ENCODE results near the gene RHBDF1.

RHBDF1 gene, protein sequence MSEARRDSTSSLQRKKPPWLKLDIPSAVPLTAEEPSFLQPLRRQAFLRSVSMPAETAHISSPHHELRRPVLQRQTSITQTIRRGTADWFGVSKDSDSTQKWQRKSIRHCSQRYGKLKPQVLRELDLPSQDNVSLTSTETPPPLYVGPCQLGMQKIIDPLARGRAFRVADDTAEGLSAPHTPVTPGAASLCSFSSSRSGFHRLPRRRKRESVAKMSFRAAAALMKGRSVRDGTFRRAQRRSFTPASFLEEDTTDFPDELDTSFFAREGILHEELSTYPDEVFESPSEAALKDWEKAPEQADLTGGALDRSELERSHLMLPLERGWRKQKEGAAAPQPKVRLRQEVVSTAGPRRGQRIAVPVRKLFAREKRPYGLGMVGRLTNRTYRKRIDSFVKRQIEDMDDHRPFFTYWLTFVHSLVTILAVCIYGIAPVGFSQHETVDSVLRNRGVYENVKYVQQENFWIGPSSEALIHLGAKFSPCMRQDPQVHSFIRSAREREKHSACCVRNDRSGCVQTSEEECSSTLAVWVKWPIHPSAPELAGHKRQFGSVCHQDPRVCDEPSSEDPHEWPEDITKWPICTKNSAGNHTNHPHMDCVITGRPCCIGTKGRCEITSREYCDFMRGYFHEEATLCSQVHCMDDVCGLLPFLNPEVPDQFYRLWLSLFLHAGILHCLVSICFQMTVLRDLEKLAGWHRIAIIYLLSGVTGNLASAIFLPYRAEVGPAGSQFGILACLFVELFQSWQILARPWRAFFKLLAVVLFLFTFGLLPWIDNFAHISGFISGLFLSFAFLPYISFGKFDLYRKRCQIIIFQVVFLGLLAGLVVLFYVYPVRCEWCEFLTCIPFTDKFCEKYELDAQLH

DNA sequence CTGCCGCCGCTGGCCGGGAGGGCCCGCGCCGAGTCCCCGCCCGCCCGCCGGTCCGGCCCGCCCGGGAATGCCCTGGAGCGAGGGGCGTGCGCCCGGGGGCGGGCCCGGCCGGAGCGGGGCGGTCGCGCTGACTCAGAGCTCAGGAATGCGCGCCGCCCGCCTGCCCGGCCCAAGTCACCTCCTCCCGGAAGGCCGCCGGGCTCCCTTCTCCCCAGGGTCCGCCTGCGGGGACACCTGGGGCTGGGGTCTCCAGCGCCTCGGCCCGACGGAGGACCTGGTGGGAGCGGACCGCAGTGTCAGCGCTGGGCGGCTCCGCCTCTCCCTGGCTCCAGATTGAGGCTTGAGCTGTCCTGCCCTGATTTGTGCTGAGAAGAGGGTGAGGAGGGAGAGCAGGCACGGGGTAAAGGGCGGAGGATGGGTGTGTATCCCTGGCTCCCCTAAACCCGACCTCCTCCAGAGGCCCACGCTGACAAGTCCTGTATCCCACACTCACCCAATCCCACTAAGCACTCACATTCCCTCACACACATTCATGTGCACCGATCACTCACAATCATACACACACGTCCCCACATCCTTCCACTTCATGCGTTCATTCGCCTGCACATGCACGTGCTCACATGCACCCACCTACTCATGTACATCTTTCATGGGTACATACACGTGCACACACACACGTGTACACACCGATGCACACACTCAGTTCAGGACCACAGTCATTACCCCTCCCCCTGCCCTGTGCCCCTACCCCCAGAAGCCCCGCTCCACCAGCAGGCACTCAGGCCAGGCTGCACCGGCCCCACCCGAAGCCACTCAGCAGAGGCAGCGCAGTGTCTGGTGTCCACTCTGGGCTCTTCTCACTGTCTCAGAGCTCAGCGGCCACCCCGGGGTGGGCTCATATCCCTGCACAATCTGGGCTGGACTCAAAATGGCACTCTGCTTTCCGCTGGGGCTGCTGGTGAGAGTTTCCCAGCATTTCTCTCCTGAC is at the start of gene RHBDF1:
Gene RHBDF1, minus strand, starts transcription at position 71 of the 988 bp plus-strand sequence. CDS start 7,616 bp downstream, outside the sequence.
- DNase-seq: no peak

DNA sequence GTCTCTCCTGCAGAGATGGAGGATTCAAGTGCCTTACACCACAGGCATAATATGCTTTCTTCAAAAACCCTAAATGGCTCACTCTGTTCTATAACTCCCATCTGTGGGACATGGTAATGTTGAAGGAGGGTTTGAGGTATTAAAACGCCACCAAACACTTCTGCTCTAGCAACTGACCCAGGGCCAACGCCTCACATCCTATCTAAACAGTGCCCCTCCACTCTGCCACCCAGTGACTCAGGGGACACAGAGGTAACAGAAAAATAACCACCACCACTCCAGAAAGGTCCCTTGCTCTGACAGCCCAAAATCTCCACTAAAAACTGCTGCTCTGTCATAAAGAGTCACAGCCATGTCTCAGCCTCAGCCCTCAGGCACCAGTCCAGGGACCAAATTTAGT is 48.3 kb upstream of the RHBDF1 start:
- DNase-seq: no peak

DNA sequence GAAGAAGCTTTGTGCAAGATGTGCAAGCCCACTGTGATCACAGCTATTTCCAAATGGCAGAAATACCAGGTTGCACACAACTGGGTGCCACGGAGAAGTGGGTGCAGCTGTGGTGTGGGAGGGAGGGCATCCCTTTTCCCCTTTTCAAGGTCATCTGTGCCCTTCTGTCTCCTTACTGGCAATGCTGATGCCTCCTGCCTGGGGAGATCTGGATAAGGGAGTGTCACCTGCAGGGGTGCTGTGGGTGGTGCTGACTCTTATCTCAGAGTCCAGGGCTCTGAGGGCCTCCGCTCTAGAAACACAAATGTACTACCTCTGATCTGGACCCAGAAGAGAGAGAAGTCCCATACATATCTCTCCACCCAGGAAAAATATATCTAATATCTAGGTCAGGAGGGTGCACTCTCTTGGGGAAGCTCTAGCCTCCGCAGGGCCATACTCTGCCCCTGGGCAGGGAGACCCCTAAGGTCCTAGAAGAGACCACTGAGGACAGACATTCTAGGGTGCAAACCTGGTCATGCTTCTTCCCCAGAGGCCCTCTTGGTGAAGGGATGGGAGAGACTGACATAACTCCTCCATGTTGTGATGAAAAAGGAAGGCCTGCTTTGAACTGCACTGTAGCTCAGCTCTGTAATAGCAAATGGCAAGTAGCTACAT is 47.5 kb upstream of the RHBDF1 start:
- DNase-seq: no peak

DNA sequence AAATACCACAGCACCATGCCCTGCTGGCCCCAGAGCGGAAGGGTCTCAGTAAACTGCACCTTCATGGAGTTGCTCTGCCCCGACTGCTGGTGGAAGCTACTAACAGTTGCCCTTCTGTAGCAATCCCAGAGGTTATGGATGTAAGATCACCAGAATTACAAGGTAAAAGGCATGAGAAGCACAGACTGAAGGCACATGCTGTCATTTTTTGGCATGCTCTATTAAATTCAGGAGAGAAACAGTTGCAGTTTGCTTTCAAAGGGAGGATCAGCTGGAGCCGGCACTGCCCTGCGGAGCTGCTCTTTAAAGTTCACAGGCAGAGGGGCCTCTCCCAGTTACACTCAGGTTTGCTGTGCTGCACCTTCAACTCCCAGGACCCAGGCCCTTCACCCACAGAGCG is 46.9 kb upstream of the RHBDF1 start:
- DNase-seq: no peak

DNA sequence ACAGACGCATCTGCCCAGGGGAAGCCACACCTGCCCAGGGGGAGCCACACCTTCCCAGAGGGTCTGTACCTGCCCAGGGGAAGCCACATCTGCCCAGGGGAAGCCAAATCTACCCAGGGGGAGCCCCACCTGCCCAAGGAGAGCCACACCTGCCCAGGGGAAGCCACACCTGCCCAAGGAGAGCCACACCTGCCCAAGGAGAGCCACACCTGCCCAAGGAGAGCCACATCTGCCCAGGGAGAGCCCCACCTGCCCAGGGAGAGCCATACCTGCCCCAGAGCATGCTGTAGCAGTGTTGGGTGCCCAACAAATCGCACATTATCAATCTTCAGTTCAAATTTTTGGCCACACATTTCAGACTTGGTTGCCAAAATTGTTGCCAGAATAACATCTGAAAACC is 46.4 kb upstream of the RHBDF1 start:
- no peak for DNase-seq

DNA sequence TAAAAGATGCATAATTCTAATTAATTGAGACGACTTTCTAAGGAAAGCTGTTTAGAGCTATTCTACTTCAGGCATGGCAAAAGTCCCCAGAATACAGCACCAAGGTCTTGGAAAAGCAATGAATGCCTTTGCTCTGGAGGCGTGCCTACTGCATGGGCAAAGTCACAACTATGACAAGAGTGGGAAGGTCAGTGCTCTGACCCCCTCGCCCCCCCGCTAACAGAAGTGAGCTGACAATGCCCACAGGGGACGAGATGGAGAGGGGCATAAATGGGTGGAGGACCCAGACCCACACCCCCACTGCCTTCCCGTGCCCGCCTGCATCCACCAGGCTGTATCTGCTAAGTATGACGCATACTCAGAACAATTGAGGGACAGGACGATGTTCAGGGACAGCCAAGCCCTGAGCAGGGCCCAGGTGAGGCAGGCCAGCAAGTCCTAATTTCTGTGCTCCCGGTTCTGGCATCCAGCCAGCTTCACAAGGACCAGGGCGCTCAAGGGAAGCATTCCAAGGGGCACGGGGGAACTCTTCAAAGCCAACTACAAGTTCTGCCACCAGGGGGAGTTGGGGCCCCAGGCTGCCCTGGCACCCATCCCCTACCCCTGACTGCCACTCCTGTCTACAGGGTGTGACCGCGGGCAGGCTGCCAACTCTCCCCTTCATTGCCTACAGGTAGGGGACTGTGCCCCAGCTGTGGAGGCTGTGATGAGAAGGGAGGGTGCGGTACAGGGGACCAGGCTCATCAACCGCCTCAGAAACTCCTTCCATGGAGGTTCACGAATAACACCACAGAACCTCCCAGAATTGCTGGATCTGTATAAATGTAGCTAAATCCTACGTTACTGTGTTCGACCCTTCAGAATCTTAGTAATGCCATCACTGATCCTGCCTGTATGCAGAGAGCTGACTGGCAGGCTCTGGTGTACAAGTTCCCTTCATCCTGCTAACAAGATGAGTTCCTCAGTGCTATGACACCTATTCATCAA is 45.2 kb upstream of the RHBDF1 start:
- DNase-seq: peak; percentile 82

DNA sequence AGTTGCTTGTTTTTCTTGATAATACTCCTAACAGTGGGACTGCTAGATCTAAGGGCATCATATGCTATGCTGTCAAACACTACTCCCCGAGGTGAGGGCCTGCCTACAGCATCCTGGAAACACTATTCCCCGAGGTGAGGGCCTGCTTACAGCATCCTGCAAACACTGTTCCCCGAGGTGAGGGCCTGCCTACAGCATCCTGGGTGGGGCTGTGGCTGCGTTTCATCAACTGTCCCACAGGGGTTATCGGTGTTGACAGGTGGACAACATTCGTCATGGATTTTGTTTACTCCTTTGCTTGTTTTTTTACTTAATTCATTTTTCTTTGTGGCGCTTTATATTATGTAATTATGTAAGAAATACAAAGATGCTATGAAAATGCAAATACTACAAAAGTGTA is 43.6 kb upstream of the RHBDF1 start:
- no peak for DNase-seq

DNA sequence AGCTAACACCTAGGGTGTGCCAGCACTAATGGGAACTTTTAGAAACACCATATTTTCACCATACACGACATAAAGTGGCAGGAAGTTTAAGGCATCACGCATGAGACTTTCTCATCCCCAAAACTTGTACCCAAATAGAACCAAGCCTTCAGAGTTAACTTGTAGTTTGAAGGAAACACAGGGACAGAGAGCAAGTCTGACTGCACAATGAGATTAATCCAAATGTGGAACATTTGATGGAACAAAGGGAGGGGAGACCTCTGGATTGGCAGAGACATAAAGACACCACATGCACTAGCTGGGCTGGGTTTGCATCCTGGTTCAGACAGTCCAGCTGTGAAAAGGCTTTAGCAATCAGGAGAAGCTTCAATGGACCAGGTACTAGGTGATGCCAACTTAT is 41.9 kb upstream of the RHBDF1 start:
- DNase-seq: no peak

DNA sequence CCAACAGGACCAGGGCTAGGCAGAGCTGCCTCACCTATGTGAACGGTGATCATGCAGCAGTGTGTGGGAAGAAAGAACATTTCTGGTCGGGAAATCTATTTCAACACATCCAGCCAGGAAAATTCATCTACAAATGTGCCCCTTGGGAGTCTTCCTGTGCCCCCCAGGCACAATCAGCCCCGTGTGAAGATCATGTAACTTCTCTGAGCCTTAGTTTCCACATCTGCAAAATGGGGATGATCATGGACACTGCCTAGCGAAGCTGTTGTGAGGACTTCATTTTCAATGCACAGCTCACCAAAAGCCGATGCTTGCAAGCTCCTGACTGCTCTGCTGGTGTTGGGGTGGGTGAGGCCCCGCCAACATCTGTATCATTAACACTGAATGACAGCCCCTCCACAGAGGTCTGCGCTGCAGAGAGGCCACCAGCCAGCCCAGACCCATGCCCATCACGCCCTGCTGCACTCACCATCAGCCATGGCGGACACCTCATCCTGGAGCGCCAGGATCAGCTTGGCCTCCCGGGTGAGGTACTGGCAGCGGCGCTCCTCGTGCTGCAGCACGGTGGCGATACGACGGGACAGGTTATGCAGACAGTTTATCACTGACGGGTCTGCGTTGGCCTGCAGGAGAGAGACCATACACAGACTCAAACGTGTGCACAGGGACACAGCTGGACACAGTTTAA is 39.9 kb upstream of the RHBDF1 start:
- DNase-seq: no peak

DNA sequence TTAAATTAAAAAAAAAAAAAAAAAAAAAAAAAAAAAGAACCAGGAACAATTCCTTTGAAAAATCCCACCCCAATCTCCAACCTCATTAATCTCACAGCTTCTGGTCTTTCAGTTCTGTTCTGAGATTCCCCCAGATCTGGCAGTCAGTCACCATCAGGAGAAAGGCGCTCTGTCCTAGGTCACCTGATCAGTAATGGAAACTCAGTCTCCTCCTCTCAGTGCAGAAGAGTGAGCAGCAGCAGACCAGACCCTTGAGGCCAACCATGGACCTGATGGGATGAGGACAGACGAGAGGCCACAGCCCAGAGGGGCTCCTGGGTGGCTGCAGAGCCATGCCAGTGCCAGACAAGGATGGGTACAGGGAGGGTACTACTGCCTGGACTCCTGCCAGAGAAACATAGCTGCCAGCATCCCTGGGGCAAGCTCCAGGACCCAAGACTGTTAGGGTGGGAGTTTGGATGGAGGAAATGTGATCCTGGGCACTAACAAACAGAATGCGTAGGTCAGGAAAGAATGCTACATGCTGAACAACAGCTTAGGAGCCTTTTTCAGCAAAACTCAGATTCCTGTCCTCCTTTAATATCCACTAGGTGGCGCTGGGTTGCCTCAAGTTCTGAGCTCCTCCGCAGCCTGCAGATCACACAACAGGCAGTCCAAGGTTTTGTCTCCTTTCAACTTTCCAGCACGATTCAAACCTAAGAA is 34.3 kb upstream of the RHBDF1 start:
- DNase-seq: peak; percentile 24

DNA sequence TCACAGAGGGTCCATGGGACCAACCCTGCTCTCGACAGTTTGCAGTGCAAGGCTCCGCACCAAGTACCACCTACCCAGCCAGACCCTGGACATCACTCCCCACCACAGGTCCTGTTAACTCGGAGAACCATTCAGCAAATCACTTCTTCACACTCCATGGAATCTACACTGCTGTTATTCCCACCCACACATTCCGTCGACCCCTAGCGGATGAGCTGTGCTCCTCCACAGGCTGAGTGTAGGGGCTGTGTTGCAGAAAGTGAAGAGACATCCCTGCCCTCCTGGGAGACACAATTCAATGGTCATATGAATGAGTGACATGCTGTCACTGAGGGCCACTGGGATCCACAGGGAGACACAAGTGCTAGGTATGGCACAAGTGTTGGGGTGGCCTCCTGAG is 33.1 kb upstream of the RHBDF1 start:
- no peak for DNase-seq

DNA sequence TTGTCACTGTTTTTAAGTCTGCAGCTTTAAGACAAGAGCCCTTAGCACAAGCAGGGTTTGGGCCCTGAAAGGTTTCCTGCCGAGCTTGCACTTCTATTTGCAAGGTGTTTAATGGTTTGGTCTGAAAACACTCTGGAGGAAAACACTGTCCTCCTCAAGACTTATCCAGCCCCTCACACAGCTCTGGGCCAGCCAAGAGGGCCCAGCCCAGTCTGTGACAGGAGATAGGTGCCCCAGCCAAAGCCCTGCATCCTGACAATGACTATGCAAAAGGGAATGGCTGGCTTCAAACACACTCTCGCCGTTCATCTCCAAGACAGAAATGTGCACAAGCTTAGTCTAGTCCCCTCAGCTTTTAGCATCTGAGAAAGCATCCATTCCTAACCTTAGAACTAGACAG is 32.5 kb upstream of the RHBDF1 start:
- DNase-seq: no peak

DNA sequence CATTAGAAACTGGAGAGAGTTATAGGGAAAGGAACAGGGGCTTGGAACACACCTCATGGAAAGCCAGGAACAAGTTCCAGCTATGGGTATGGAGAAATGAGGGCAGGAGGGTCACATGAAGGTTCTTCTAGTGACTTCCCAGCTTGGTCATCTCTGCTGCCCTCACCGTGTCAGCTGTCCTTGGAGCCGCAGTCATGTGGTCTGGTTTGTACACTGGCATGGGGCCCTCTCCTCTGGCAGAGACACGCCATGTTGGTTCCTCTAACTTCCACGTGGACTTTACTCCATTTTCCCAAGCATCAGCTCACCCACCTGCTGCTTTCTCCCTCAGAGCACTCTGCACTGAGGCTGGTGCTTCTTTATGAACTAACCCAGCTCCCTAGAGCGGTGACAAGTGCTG is 31.9 kb upstream of the RHBDF1 start:
- DNase-seq: no peak

DNA sequence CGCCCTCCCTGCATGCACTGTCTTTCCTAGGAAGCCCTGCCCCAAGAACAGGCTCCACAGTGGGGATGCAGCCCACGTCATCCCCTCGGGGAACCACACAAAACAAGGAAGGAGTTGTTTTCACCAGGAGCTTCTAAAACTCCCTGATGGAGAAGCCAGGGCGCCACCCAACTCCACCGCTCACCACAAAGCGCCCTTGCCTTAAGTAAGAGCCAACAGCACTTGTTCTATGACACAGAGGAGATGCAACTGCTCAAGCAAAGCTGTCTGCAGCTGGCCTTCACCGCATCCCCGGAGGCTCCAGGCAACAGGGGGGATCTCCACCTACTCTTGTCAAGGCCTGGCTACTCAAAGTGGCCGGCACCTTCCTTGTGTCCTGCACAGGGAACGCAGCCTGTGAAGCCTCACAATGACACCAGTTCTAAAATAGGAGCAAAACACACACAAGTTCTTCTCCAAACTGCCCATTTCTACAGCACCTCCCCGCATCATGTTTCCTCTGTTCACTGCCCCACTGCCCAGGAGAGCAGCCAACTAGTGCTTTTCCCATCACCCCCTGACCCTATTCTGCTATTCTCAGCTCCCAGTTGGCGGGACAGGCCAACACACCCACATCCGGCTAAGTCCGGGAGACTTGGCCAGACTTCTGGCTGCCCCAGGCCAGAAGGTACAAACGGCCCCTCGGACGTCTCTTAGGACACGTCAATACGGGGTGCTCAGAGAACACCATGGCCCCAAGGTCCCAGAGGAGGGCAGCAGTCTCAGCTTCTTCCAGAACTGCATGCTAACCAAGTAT is 29.8 kb upstream of the RHBDF1 start:
- no peak for DNase-seq

DNA sequence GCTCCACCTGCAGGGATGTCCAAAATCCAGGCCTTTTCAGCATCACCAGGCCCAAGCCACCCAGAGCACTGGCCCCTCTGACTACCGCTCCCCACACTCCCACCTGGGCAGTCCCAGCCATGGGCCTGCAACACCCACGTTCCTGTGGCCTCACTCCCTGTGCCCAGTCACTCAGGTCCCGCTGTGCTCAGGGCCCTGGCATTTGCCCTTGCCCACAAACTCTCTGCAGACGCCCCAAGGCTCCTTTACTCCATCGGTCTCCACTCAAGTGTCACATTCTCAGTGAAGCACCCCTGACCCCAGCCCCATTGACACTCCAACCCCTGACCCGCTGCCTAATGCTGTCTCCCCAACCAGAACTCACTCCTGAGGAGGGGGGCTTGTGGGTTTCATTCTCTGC is 29.2 kb upstream of the RHBDF1 start:
- DNase-seq: no peak

DNA sequence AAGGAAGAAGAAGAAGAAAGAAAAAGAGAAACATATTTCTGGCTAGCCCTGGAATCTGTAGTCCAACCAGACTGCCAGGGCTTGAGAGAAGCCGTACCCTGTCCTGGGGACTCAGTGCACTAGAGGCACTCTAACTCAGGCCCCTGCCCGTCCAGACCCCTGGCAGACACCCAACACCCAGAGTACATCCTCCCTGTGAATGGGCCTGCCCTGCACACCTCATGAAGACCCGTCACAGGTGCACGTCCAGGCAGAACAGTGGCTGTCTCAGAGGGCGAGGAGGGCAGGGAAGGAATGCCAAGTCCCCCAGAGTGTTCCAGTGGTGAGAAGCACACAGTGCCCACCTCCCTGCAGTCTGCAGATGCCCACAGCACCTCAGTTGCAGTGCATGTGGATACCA is 28.6 kb upstream of the RHBDF1 start:
- no peak for DNase-seq

DNA sequence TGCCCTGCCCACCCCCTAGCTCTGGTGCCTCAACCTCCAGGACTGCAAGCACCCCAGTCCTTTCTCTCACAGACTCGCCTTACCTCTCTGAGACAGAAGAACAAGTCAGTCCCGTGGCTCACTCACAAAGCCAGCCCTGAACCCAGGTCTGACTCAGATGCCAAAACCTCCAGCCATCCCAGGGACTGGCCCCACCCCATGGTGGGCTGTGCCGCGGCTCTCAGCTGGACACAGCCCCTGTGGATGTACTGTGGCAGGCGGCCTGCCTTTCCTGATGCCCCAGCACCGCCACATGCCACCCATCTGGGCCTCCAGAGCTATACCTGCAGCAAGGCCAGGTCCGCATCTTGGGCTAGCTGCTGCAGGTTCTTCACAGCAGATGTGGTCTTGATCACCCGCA is 25.4 kb upstream of the RHBDF1 start:
- DNase-seq: no peak

DNA sequence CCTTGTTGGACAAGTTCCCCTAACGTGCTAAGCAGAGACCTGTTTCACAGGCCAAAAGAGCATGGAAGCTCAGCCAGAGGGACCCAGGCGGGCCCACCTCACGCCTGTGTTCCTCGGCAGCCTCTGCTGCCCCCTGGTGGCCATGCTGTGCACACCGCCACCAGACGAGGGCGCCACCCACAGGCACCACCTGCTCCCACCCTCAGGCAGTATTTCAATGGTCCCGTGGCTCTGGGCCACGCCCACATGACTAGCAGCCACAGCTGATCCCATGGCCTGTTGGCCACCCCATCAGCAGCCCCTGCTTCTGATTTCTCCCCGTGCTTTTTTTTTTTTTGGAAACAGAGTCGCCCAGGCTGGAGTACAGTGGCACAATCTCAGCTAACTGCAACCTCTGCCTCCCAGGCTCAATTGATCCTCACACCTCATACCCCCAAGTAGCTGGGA is 24.5 kb upstream of the RHBDF1 start:
- DNase-seq: peak; percentile 28

DNA sequence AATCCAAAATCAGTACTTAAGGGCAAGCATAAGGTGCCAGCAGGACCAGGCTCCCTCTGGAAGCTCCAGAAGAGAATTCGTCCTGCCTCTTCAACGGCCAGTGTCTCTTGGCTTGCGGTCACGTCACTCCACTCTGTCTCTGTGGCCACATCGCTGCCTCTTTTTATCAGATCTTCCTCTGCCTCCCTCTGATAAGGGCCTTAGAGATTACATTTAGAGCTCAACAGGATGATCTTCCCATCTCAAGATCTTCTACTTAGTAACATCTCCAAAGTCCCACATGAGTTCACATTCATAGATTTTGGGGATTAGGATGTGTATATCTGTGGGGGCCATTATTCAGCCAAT is 22.5 kb upstream of the RHBDF1 start:
- DNase-seq: no peak

Measured in NCI-H1105 (cell line).